NCI-H1092 (cell line): Measurements from ENCODE around the gene ANKS1B.
"Not testable (repeated sequence)": the region's sequence is repeated elsewhere in the genome, so short reads cannot be mapped to it uniquely, and the experiment has no call there.

Source experiments
- DNase-seq: peaks from one replicate; lab custom pipeline; 2025; lab: John Stamatoyannopoulos, UW

The ANKS1B gene

GRCh38 chr12:99271071-99271470, 713.7 kb downstream of the ANKS1B start:
- DNase-seq: no peak

GRCh38 chr12:99267038-99267437, 717.7 kb downstream of the ANKS1B start:
- no peak for DNase-seq

GRCh38 chr12:99265648-99266047, 719.1 kb downstream of the ANKS1B start:
- DNase-seq: no peak

GRCh38 chr12:99261256-99261655, 723.5 kb downstream of the ANKS1B start:
- no peak for DNase-seq

- DNase-seq: no peak
Measured at GRCh38 chr12:99260456-99260996, 724.2 kb downstream of the ANKS1B start.

- no peak for DNase-seq
Measured at GRCh38 chr12:99259040-99259934, 725.4 kb downstream of the ANKS1B start.

- DNase-seq: no peak
Measured at GRCh38 chr12:99257672-99258071, 727.1 kb downstream of the ANKS1B start.

- DNase-seq: no peak
Measured at GRCh38 chr12:99253068-99253467, 731.7 kb downstream of the ANKS1B start.

GRCh38 chr12:99250091-99250490, 734.6 kb downstream of the ANKS1B start:
- DNase-seq: no peak

GRCh38 chr12:99249543-99249942, 735.2 kb downstream of the ANKS1B start:
- no peak for DNase-seq

GRCh38 chr12:99237907-99238538, 746.7 kb downstream of the ANKS1B start:
- not testable (repeated sequence) for DNase-seq

- DNase-seq: no peak
Measured at GRCh38 chr12:99235381-99235780, 749.4 kb downstream of the ANKS1B start.

- DNase-seq: no peak
Measured at GRCh38 chr12:99234702-99235101, 750.0 kb downstream of the ANKS1B start.

GRCh38 chr12:99232324-99232723, 752.4 kb downstream of the ANKS1B start:
- no peak for DNase-seq

- no peak for DNase-seq
Measured at GRCh38 chr12:99231031-99231430, 753.7 kb downstream of the ANKS1B start.

- DNase-seq: no peak
Measured at GRCh38 chr12:99224237-99224636, 760.5 kb downstream of the ANKS1B start.

GRCh38 chr12:99223579-99223978, 761.2 kb downstream of the ANKS1B start:
- no peak for DNase-seq

- no peak for DNase-seq
Measured at GRCh38 chr12:99213047-99213446, 771.7 kb downstream of the ANKS1B start.

- no peak for DNase-seq
Measured at GRCh38 chr12:99212275-99212674, 772.5 kb downstream of the ANKS1B start.

GRCh38 chr12:99205111-99205510, 779.6 kb downstream of the ANKS1B start:
- DNase-seq: no peak

GRCh38 chr12:99201906-99202645, 782.7 kb downstream of the ANKS1B start:
- DNase-seq: no peak

GRCh38 chr12:99200711-99201384, 783.9 kb downstream of the ANKS1B start:
- DNase-seq: no peak
